Jurkat, Clone E6-1 (cell line): ENCODE measurements around the gene LIMS2.

Experiments used
- DNase-seq: peaks from one replicate; pipeline ENCODE4 v3.0.0-alpha.2; 2011; ENCODE audit warnings: low read depth, low spot score
- H3K4me3 ChIP-seq: 2 replicates; pipeline ENCODE4 v1.5.1; 2011; ENCODE audit warnings: mild to moderate bottlenecking, low read length, control low read depth, moderate library complexity

LIMS2 gene

DNA sequence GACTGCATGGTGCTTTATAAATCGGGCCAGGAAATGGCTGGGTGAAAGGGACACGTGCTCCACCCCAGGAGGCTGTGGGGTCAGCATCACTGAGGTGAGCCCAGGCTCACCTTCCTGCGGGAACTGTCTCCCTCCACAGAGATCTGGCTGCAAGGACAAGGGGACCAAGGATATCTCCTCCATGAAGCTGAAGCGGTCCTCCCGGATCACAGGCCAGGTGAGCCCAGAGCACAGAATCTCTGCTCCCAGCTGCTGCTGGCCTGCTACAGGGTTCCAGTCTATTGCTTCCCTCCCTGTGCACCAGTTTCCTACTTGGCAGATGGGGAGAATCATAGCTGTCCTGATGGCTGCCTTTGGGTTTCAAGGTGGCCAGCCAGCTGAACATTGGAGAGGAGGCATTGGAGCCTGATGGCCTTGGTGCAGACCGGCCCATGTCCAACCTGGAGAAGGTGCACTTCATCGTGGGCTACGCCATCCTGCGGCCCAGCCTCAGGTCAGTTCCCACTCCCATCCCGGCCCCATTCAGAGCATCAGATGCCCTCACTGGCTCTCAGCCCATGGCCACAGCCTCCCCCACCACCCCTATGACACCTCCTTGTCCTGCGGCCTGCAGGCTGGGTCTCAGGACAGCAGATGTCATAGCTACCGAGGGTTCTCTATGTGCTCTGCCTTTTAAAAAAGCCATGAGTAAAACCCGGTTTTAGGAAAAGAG, 63.1 kb downstream of the LIMS2 start:
- no peak for DNase-seq
- H3K4me3 ChIP-seq: no peak overlapping the region

DNA sequence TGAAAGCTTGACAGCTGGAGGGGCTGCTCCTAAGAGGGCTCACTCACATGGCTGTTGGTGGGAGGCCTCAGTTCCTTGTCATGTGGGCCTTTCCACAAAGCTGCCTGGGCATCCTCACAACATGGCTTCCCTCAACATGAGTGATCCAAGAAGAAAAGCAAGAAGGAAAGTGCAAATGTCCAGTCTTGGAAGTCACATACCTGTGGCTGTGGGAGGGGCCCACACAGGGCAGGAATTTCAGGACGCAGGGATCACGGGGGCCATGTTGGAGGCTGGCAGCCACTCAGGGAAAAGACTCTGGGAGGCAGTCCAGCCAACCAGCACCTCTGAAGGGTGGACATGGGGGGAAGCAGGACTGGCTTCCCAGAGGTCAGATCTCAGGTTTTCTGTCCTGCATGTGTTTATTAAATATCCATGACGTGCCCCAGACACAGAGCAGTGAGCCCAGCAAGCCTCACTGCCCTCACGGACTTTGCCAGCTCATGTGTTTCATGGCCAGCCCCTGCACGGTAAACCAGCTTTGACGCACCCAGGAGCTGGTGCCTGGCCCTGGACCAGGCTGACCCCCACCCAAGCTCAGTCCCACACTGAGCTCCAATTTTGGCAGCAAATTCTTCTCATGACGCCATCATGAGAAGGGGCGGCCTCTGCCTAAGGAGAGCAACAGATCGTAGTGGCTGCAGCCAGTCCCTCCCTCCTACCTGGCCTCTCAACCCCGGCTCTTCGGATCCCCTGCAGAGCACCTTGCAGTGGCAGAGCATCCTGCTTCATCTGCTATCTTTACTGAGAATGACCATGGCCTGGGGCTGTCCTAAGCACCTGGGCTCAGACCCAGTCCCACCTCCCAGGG, 64.0 kb downstream of the LIMS2 start:
- H3K4me3 ChIP-seq: no peak overlapping the region
- no peak for DNase-seq

DNA sequence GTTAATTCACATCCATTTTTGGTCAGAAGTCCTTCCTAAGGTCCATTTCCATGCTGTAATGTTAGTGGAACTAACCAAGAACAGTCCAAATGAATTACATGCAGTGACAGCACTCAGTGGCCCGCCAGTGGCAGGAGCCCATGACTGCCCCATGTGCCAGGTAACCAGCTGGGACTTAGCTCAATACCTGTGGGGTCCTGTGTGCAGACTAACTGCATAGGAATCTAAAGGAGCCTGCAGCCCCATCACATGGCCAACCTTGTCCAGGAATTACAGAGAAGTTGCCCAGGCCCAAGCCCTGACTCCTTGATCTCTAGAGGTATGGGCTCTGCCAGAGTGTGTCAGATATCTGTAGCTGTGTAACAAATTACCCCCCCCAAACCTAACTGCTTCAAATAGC, 64.8 kb downstream of the LIMS2 start:
- no peak overlapping the region for H3K4me3 ChIP-seq

DNA sequence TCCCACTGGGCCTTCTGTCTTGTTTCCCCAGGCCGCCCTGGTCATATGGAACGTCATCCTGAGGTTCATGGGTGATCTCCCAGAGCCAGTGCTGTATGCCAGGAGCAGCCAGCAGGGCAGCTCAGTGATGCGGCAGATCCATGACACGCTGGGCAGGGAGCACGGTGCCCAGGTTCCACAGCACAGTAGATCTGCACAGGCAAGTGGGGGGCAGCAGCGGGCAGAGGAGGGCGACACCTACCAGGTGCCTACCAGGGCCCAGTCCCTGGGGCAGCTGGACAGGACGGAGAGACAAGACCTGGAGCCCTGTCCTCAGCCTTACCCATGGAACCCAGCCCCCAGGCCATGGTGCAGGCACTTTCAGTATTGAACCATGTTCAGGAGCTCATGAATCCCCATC, 65.5 kb downstream of the LIMS2 start:
- H3K4me3 ChIP-seq: peak overlapping the region; percentile 33; the same call in 1 of the 2 replicates
- DNase-seq: no peak

More for the DNA sequence above, 64.8 kb downstream of the LIMS2 start:
- DNase-seq: no peak

- DNase-seq: peak; percentile 72
- H3K4me3 ChIP-seq: peak overlapping the region; percentile 33
Observed at GRCh38 chr2:127609031-127609751, 66.1 kb downstream of the LIMS2 start.

GRCh38 chr2:127608061-127609030, 67.0 kb downstream of the LIMS2 start:
- peak; percentile 55 for DNase-seq
- peak overlapping the region; percentile 33 for H3K4me3 ChIP-seq

DNA sequence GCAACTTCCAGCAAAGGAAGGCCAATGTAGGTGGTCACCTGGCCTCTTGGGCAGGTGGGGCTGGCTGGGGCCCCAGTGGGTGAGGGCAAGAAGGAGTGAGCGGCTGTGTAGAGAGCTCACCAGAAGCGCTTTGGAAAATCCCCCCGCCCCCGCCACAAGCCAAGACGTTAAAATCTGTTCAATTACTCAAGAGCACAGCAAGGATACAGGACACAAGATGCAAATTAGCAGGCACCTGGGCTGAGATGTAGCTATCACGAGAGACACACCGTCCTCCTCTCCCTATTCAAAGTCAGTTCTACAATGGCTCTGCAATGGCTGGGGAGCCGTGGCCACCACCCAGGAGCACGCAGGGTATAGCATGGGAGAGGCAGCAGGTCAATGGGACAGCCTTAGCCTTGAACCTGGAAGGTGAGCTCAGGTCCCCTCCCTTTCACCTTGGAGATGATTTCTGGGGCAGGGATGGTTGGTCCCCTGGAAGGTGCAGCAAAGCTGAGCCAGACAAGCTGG, 67.9 kb downstream of the LIMS2 start:
- DNase-seq: no peak
- no peak overlapping the region for H3K4me3 ChIP-seq

DNA sequence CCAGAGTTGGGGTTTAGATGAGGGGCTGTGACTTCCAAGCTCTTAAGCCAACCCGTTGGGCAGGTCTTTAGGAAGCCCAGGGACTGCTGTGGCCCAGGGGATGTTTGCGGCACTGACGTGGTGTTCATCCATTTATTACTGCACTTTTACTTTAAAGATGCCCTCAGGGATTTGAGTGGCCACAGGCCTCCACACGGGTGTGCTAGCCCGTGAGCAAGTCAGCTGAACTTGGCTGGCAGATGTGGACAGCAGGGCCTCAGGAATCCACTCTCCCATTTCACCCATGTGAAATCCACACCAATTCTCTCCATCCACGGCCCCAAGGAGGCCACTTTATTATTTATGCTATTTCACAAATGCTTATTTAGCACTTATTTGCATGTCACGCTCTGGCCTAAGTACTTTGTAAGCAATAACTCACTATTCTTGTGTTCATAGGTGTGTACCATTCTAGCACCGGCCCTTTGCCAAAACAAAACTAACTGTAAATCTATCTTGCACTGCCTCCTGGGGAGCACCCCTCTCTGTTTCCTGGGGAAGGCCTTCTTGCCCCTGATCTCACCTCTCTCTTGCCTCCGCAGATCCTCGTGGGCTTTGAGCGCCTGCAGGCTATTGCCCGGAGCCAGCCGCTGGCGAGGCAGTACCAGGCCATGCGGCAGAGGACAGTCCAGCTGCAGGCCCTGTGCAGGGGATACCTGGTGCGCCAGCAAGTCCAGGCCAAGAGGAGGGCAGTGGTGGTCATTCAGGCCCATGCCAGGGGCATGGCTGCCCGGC, 68.5 kb downstream of the LIMS2 start:
- DNase-seq: no peak
- no peak overlapping the region for H3K4me3 ChIP-seq

- no peak for DNase-seq
- H3K4me3 ChIP-seq: no peak overlapping the region
Observed at GRCh38 chr2:127605691-127606263, 69.6 kb downstream of the LIMS2 start.

DNA sequence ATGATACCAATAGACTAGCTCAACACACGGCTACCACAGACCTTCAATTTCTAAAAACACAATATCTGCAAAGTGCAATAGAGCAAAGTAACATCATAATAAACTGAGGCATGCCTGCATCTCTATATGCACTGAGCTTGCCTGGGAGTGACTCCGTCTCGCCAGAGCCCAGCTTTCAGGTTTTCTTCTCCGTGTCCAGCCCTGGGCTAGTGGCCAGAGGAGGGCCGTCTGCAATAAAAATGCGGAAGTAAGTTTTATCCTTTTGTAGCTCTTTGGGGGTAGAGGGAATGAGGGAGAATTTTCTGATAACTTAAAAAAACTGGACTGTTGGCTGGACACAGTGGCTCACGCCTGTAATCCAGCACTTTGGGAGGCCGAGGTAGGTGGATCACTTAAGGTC, 70.3 kb downstream of the LIMS2 start:
- no peak for DNase-seq
- no peak overlapping the region for H3K4me3 ChIP-seq

DNA sequence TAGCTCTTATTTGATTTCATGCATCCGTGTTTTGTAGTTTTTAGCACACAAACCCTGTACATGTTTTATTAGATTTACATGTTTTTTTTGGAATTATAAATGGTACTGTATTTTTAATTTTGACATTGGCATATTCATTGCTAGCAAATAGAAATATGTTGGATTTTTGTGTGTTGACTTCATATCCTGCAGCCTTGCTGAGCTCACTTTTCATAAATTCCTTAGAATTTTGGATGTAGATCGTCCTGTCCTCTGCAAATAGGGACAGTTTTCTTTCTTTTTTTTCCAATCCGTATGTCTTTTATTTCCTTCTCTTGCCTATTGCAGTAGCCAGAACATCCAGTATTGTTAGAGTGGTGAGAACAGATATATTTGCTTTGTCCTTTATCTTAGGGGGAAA, 76.1 kb downstream of the LIMS2 start:
- peak overlapping the region; percentile 43 for H3K4me3 ChIP-seq
- DNase-seq: no peak

- DNase-seq: no peak
- H3K4me3 ChIP-seq: peak overlapping the region; percentile 43
Observed at GRCh38 chr2:127598711-127599110, 76.6 kb downstream of the LIMS2 start.

DNA sequence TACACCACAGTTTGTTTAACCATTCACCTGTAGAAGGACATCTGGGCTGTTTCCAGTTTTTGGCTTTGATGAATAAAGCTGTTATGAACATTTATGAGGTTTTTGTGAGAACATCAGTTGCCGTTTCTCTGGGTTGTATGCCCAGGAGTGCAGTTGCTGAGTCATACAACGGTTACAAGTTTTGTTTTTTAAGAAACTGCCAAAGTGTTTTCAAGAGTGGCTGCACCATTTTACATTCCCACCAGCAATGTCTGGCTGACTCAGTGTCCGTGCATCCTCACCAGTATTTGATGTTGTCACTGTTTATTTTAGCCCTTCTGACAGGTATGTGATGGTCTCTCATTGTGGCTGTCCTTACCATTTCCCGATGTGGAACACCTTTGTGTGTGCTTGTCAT, 77.3 kb downstream of the LIMS2 start:
- peak; percentile 86 for DNase-seq
- H3K4me3 ChIP-seq: peak overlapping the region; percentile 43

GRCh38 chr2:127597046-127597983, 78.0 kb downstream of the LIMS2 start:
- DNase-seq: peak; percentile 70
- H3K4me3 ChIP-seq: peak overlapping the region; percentile 43

- DNase-seq: no peak
Observed at GRCh38 chr2:127596311-127597045, 78.9 kb downstream of the LIMS2 start.

GRCh38 chr2:127594116-127594591, 81.2 kb downstream of the LIMS2 start:
- no peak overlapping the region for H3K4me3 ChIP-seq
- no peak for DNase-seq

More at GRCh38 chr2:127596311-127597045, 78.9 kb downstream of the LIMS2 start:
- H3K4me3 ChIP-seq: no peak overlapping the region
